Prostate gland (tissue), 2 donors: Measurements from ENCODE around the gene DDX3Y. TPM values are rescaled to one million over a fixed set of nuclear protein-coding genes. Genes with fewer than 3 reads are reported as not detected.

ENCODE experiments used
- DNase-seq: peaks from one replicate; pipeline ENCODE4 v3.0.0-alpha.2; 2019; ENCODE audit warnings: low spot score
- H3K27ac ChIP-seq, 2 donors: fragments of 200-600 bp; sonication (generic); 2 replicates each; pipeline ENCODE4 v1.5.1; 2017 to 2019
- H3K27me3 ChIP-seq: fragments of 200-600 bp; sonication (generic); replicated peaks from 2 replicates; pipeline ENCODE4 v1.5.1; 2019; ENCODE audit not compliant: insufficient read depth
- H3K36me3 ChIP-seq, 2 donors: fragments of 200-600 bp; sonication (generic); 1 replicate in 1 of 2; 2 replicates in 1 of 2; pipeline versions ENCODE4 v1.5.1 to v1.8.1; 2017 to 2019
- H3K4me1 ChIP-seq: fragments of 200-600 bp; sonication (generic); replicated peaks from 2 replicates; pipeline ENCODE4 v1.5.1; 2019
- H3K4me3 ChIP-seq, 2 donors: fragments of 200-600 bp; sonication (generic); 2 replicates each; pipeline ENCODE4 v1.5.1; 2017 to 2019
- H3K9me3 ChIP-seq: fragments of 200-600 bp; sonication (generic); 2 replicates; pipeline ENCODE4 v1.5.1; 2017
- POLR2A ChIP-seq: fragments of 450-650 bp; IDR thresholded peaks from one replicate; pipeline ENCODE4 v1.6.1; 2016; ENCODE audit warnings: antibody characterized with exemption, mild to moderate bottlenecking
- POLR2AphosphoS5 ChIP-seq: sonication (generic); formaldehyde crosslinking; IDR thresholded peaks from one replicate; pipeline ENCODE4 v1.6.1; 2017; ENCODE audit warnings: antibody characterized with exemption
- WGBS: methylation state at CpG from one replicate; pipeline ENCODE4 v1.1.5; 2018; 5-methylcytosine and 5-hydroxymethylcytosine counted together
- intact Hi-C: fragments of 100-400 bp; cut with DNase I; formaldehyde crosslinking; loops from one replicate; pipeline ENCODE4 v1.14.2; 2022
- total RNA-seq, 2 donors: library from RNA; depleted of rRNA; stranded (reverse); fragments of >200 nt; gene quantifications; one replicate each; pipeline ENCODE4 v1.1.0, GENCODE V29; 2016
- TF ChIP-seq, protein P1 (sequence below), 4 experiments: fragments of 200-600 bp in 2 of 4; fragments of 450-650 bp in 2 of 4; sonication (generic) in 2 of 4; IDR thresholded peaks; 1 replicate in 3 of 4; 2 replicates in 1 of 4; pipeline ENCODE4 v1.5.1; 2016 to 2019; ENCODE audit warnings: antibody characterized with exemption in 4 of 4, mild to moderate bottlenecking in 2 of 4, moderate library complexity in 2 of 4

Gene DDX3Y
- total RNA-seq: 10 to 100 TPM; 29.2 to 65.4 TPM

DNA sequence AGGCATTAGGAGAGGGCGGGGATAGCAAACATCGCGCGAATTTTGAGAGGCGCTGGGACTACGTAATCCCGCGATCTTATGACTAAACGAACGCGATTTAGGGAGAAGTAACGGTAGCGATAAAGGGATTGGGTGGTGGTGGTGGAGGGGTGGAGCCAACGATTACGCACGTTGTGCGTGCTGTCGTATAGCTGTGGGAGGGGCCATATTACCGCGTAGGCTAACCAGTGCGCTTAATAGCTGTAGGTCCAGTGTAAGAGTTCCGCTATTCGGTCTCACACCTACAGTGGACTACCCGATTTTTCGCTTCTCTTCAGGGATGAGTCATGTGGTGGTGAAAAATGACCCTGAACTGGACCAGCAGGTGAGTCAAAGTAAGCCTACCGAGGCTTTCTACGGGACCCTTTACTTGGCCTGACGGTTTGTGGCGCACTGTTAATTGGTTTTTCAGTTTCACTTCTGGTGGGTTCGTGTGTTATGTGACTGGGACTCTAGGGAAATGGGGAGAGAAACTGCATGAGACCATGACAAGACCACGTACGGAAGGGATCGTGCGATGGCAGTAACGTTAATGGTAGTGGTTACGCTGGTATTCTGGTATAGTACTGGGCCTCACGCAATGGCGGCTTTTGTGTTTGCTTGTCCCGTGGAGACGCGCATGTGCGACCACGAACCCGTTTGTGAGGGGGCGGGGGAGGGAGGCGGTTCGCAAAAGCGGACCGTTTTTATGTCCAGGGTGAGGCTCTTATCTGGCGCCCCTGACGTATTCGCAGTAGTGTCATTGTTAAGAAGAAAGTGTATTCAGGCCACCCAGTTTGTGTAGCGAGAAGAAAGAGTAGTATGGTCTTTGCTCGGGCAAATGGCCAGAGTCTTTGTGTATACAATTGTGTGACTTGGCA, at the start of gene DDX3Y:
Gene DDX3Y, plus strand, starts transcription at position 251 of the 899 bp plus-strand sequence. Its CDS starts 69 bp downstream, at position 320.
- WGBS: 1% methylated on average over 48 of the region's 54 CpGs
- intact Hi-C loops: loop anchor here (10.0 kb wide), 2 partner anchors 240 to 800 kb away; partner anchors contain the start of gene TMSB4Y
- peak within 1 kb of the TSS; percentile 52 to 55 for H3K4me3 ChIP-seq
- H3K36me3 ChIP-seq: no peaks in the 10 kb centered on the region
- H3K27me3 ChIP-seq: no peaks in the 10 kb centered on the region
- H3K27ac ChIP-seq: peak within 1 kb of the TSS; percentile 96 to 98
- DNase-seq: peak; percentile 82
- no peaks in the 10 kb centered on the region for H3K4me1 ChIP-seq
- TF ChIP-seq POLR2AphosphoS5: no peak
- TF ChIP-seq POLR2A: no peak
- TF ChIP-seq, protein P1, sequence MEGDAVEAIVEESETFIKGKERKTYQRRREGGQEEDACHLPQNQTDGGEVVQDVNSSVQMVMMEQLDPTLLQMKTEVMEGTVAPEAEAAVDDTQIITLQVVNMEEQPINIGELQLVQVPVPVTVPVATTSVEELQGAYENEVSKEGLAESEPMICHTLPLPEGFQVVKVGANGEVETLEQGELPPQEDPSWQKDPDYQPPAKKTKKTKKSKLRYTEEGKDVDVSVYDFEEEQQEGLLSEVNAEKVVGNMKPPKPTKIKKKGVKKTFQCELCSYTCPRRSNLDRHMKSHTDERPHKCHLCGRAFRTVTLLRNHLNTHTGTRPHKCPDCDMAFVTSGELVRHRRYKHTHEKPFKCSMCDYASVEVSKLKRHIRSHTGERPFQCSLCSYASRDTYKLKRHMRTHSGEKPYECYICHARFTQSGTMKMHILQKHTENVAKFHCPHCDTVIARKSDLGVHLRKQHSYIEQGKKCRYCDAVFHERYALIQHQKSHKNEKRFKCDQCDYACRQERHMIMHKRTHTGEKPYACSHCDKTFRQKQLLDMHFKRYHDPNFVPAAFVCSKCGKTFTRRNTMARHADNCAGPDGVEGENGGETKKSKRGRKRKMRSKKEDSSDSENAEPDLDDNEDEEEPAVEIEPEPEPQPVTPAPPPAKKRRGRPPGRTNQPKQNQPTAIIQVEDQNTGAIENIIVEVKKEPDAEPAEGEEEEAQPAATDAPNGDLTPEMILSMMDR (IDR thresholded peaks at IDR 0.05): no peak
- H3K9me3 ChIP-seq: no peaks in the 10 kb centered on the region

DNA sequence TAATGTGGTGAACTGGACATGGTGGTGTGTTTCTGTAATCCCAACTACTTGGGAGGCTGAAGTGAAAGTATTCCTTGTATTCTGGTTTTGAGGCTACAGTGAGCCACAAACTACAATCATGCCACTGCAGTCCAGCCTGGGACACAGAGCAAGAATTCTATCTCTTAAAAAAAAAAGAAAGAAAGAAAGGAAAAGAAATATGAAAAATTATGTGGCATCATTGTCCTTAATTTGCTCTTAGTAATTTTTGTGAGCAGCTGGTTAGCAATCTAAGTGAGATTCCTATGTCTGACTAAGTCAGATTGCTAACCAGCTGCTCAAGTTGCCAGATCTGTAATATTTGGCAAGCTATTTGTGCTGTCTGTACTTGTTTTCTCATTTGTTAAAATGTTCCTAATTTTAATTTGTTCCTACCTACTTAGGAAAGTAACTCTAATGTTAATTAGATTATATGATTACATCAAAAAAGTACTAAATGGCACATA, 48.8 kb upstream of the DDX3Y start:
- no peak for DNase-seq
- Histone ChIP-seq H3K4me1 (no peaks in the 10 kb centered on the region), H3K9me3 (no peaks in the 10 kb centered on the region), H3K4me3 (no peak overlapping the region), H3K27ac (no peak overlapping the region), H3K27me3 (no peaks in the 10 kb centered on the region), H3K36me3 (no peaks in the 10 kb centered on the region)
- intact Hi-C loops: no loop called here
- TF ChIP-seq POLR2A (no peak), POLR2AphosphoS5 (no peak)
- TF ChIP-seq, protein P1 (IDR thresholded peaks at IDR 0.05): no peak

DNA sequence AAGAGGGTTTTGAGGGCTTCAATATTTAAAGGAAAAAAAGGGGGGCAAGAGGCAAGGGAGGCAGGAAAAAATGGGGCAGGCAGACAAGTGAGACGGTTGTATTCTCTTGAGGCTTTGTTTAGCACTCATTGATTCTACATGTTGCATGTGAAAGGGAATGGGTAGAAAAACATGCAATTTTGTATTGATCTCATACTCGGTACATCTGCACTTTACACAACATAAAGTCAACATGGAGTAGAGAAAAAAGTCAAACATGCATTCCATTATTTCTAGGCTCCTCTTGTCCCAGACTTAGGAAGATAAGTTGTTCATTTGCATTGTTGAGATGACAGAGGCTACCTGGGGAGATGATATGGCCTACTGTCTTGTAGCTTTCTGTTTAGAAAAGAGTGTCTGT, 36.7 kb upstream of the DDX3Y start:
- Histone ChIP-seq H3K4me3 (no peak overlapping the region), H3K27ac (no peak overlapping the region), H3K36me3 (no peaks in the 10 kb centered on the region), H3K9me3 (no peaks in the 10 kb centered on the region), H3K4me1 (no peaks in the 10 kb centered on the region), H3K27me3 (no peaks in the 10 kb centered on the region)
- intact Hi-C loops: no loop called here
- DNase-seq: no peak
- 74% methylated on average over 2 of the region's 2 CpGs for WGBS
- TF ChIP-seq POLR2A (no peak), POLR2AphosphoS5 (no peak)
- TF ChIP-seq, protein P1 (IDR thresholded peaks at IDR 0.05): no peak

DNA sequence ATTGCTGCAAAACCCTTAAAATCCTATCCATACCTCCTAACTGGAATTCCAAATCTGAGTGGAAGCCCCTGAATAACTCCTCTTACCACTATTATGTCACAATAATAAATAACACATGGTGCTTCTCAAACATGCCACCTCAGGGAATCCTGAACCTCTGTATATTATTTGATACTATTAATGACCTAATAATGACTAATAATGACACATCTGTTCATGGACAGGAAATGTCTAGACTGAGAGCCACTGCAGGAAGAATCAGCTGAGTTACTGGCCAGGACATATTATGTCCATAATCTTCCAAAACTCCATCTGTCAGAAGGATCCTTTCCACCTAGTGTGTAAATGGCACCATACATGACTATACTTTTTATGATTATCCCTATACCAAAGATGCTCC, 7.7 kb upstream of the DDX3Y start:
- Histone ChIP-seq H3K4me1 (no peaks in the 10 kb centered on the region), H3K27me3 (no peaks in the 10 kb centered on the region), H3K36me3 (no peaks in the 10 kb centered on the region), H3K9me3 (no peaks in the 10 kb centered on the region), H3K27ac (no peak overlapping the region), H3K4me3 (no peak overlapping the region)
- no peak for DNase-seq
- intact Hi-C loops: no loop called here
- TF ChIP-seq, protein P1 (IDR thresholded peaks at IDR 0.05): no peak
- no peak for TF ChIP-seq POLR2A

DNA sequence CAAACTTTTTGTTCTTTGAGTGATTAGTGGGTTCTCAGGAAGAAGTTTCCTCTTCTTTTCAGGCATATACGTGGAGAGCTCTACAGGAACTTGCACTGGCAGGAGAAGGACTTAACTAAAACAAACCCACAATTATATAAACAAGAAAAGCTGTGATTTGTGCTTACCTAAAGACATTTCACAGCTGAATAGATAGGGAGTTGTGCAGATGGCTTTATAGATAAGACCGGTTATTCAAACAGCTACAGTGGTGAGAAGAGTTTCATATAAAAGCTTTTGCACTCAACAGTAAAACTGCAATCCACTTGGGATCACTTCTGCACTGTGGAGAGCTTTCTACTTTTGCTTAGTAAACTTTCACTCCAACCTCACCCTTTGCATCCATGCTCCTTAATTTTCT, 6.1 kb upstream of the DDX3Y start:
- H3K4me1 ChIP-seq: no peaks in the 10 kb centered on the region
- TF ChIP-seq, protein P1 (IDR thresholded peaks at IDR 0.05): no peak
- TF ChIP-seq POLR2AphosphoS5 (no peak), POLR2A (no peak)
- no peaks in the 10 kb centered on the region for H3K9me3 ChIP-seq
- no peak overlapping the region for H3K4me3 ChIP-seq
- no peaks in the 10 kb centered on the region for H3K27me3 ChIP-seq
- intact Hi-C loops: no loop called here
- no peak for DNase-seq
- WGBS: 8% methylated on average over 2 of the region's 2 CpGs
- H3K27ac ChIP-seq: no peak overlapping the region
- no peaks in the 10 kb centered on the region for H3K36me3 ChIP-seq
